Activated CD4-positive, alpha-beta T cell treated with anti-CD3 and anti-CD28 coated beads, Interleukin-2, amount 50 U/mL, for 48 hours (primary cell): ENCODE measurements around the gene AGAP1.

Source experiments
- DNase-seq, 2 experiments: peaks; one replicate each; pipeline ENCODE4 v3.0.0-alpha.2; 2020

The AGAP1 gene

GRCh38 chr2:236169741-236170589 is 676.1 kb downstream of the AGAP1 start:
- DNase-seq = no peak

- DNase-seq = no peak
Observed at GRCh38 chr2:236170590-236171165, 676.8 kb downstream of the AGAP1 start.

DNA sequence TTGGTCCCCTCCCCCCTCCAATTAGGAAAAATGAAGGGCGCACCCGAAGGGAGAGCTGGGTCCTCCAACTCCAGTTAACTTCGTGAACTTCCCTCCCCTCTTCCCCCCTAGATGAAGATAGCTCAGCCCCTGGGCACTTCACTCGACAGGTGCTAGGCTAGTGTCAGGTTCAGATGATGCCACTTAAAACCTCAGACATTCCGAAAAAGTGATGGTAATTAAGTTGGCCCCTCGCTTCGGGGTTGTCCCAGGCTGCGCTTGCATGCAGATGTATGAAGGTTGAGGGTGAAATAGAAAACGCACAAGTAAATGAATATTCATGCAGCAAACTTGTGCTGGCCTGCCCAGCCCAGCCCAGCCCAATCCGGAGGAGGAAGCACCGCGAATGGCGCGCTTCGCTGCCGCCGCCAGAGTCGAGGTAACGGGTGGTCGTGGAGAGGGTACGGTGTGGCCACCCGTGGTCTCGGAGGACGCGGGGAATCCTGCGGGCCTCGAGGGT is 677.4 kb downstream of the AGAP1 start:
- no peak for DNase-seq

DNA sequence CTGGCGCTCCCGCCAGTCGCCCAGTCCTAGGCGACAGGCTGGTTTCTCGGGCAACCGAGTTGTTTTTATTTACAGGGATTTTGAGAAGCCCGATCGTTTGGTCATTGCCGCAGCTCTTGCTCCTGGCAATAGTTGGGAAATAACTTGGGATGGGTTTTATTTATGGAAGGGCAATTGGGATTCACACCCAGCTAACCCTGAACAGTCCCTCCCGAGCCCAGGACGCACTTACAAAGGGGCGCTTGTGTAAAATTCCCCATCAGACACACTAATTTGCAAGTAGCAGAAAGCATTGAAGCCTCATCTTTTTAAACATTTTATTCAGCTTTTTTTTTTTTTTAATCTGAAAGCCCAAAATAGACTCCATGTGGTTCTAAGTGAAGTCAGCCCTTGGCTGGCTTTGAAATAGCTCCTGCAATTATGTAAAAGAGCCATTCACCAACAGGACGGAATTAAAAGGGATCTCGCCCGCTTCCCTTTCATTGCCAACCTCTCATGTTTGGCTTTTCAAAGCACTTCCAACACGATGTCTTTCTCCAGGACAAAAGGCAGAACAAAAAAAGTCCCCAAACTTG is 677.9 kb downstream of the AGAP1 start:
- DNase-seq = no peak

- no peak for DNase-seq
Observed at GRCh38 chr2:236172255-236173035, 678.6 kb downstream of the AGAP1 start.

DNA sequence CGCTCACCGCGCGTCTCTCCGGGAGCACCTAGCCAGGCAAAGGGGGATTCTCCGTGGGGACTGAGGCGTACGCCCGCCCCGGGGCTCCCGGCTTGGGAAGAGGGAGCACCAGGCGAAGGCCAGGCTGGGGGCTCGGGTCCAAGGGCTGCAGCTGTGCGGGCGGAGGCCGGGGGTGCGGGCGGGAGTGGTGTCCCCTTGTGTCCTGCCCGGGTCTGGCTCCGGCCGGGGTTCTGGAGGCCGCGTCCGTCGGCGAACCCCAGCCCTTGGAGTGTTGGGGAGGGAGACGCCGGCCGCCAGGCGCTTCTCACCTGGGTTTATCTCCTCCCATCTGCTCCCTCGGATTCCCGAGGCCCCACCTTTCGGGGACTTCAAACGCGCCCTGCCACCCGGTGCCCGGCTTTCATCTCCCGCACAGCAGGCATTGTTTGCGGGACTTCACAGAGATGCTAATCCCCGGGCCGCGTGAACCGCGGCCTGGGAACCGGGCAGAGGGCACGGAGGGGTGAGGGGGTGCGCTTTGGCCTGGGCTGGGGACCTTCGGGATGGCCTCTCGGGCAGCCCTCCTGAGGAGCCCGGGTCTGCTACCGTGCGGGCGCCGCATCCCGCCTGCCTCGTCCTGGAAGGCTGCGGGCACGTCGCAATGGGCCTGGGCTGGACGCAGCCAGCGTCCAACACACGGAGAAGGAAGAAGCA is 679.3 kb downstream of the AGAP1 start:
- DNase-seq = no peak

GRCh38 chr2:236173729-236174607 is 680.1 kb downstream of the AGAP1 start:
- no peak for DNase-seq

DNA sequence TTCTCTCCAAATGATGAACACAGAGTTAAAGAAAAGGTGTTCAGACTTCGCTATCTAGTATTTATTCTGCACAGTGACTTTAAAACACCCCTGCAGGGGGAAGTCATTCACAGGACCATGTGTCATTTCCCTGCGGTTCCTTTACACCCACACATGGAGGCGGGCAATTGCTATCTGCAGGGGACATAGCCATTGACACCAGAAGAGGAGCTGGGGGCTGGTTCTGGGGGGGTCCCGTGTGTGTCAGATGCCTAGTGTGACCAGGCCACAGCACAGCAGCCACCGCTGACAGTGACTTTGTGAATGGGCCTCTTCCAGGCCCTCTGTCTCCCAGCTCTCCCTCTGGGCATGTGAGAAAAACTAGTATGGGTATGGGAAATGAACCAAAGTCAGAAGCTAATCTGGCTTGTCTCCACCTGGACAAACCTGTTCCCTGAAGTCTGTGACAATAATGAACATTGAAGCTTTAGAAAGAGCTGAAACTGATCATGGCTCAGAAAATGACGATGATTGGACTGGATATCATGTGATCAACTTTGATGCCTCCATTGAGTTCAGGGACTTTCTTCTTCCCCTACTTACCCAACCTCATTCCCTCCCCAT is 681.8 kb downstream of the AGAP1 start:
- DNase-seq = no peak

GRCh38 chr2:236176417-236176816 is 682.6 kb downstream of the AGAP1 start:
- DNase-seq = no peak

DNA sequence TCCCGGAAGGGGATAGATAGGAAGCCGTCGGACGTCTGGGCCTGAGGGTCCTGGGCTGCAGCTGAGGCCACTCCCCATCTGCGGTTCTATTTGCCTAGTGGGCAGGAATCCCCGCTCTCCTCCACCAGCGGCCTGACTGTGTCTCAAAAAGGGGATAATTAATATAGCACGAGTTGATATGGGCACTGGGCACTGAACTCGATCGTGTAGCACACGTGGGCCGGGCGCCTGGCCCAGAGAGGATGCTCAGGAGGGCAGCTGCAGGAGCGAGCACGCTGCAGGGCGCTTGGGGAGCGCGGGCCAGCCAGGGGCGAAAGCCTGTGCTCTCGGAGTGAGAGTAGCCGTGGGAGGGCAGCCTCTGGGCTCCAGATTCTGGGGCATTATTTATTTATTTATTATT is 683.1 kb downstream of the AGAP1 start:
- DNase-seq = no peak

DNA sequence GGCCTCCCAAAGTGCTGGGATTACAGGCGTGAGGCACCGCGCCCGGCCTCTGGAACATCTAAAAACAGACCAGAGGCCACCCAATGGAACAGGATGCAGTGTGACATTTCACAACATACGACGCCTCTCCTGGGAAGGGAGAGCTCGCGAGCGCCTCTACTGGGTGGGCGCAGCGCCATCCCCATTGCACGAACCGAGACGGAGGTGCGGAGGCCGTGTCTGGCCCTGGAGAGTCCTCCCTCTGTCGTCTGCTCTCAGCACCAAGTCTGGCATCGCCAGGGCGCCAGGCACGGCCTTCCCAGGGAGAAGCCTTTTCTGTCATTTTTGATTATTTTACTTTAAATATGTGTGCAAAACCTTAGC is 683.7 kb downstream of the AGAP1 start:
- DNase-seq = peak; percentile 48 to 56

DNA sequence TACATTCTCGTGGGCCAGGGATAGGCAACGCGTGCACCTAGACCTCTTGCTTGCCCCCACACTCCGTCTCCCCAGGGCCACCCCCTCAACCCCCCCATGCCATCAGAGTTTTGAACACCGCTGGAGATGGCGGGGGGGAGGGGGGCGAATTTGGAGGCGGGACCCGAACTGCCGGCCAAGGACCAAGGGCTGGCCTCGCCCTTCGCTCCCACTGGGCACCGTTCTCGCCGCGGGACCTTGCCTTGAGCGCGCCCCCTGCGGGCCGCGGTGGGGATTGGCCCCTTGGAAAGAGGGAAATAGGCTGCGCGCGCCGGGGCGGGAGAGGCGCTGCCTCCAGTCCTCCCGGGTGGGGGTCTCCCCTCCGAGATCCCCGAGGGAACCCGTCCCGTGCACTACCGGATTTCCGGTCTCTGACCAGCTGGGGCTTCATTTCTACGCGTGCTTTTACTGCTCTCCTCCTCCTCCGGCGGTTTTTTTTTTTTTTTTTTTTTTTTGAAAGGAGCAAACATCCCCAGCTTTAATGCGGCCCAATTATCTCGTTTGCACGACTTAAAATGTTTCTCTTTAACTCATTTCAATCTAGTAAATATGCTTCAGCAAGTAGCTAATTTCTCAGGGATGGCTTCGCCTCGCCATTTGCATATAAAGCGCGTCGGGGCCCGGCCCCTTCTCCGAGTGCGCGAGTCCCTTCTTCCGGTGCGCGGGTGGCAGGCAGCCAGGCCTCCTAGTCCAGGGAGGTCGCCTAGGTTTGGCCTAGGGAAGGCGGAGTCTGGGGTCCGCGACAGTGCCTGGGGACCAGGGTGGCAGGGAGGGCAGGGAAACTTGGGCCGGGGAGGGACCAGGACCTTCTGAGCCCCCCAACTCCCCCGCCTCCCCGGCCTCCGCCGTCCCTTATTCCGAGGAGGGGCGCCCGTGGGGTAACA is 684.4 kb downstream of the AGAP1 start:
- DNase-seq = peak; percentile 47 to 61

GRCh38 chr2:236178890-236179235 is 685.0 kb downstream of the AGAP1 start:
- DNase-seq = no peak

GRCh38 chr2:236179236-236180075 is 685.6 kb downstream of the AGAP1 start:
- no peak for DNase-seq

DNA sequence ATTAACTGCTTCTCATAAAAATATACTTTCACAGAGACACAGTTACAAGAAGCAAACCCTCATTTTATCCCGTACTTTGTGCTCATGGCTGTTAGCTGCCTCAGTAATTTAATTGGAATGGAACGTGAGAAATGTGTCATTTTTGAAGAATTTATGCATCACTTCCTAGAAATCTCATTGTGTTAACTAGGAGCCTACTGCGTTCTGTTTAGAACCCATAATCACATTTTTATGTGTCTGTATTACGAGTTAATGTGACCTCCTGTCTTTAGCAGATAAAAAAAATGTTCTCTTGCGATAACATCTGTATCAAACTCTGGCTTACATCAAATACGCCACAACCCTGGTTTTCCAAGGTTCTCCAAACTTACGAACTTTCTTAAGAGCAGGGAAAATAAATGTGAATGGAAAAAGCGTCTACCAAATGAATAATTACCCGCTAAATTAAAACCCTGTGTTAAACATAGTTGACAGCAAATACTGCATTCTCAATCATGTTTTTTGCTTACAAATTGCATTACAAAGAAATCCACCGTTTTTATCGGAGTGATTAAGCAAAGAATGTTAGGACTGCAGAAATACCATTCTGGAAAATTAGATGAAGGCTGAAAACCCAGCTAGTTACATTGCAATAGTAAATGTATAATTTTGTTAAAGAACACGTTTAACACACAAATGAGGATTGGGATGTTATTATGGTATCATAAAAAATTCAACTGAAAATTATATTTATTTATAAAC is 686.4 kb downstream of the AGAP1 start:
- DNase-seq = no peak

DNA sequence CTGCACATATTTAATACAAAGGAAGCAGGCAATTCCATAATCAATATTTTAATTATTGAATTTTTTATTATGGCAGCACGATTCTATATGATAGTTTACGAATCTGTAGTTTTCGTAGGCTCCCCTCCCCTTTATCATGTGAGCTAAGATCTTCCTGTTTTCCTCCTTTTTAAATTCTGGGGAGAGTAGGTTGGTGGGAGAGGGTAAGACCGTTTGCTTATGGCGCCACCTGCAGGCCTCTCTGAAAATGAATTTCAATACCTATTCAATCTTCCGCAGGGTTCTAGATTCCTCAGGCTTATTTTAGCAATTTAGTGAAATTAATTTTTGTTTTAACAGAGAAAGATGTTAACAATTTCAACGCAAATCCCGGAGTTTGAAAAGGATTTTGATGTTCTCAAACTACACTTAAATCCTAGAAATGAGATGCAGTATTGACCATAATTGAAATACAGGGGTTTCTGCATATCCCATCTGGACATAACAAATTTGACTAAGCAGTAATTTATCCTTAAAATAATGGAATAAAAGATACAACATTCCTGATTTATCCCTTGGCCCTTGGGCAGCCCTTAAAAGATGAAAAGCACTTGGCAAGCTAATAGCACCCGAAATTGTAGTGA is 687.1 kb downstream of the AGAP1 start:
- peak; percentile 48 to 58 for DNase-seq
